Fibroblast of villous mesenchyme (primary cell): ENCODE results near the gene RNF183. TPM values are rescaled to one million over a fixed set of nuclear protein-coding genes. Genes with fewer than 3 reads are reported as not detected.
A peak's percentile ranks its signal among the peaks of the same experiment; 100 is the strongest.

Experiments
- DNase-seq: peaks from one replicate; pipeline ENCODE4 v3.0.0-alpha.2; 2010; ENCODE audit warnings: low read depth
- H3K4me3 ChIP-seq: 2 replicates; pipeline ENCODE4 v1.5.1; 2011; ENCODE audit warnings: low read depth, mild to moderate bottlenecking, low read length
- total RNA-seq: library from RNA; depleted of rRNA; stranded (reverse); fragments of >200 nt; gene quantifications from 2 replicates; pipeline ENCODE4 v1.2.3, GENCODE V29; 2012
- TF ChIP-seq, protein P1 (sequence below): IDR thresholded peaks from 2 replicates; pipeline ENCODE4 v1.5.1; 2012; ENCODE audit warnings: low read depth, mild to moderate bottlenecking, low read length; ENCODE audit not compliant: insufficient read depth

Gene RNF183
- total RNA-seq, 1 donor: not detected

DNA sequence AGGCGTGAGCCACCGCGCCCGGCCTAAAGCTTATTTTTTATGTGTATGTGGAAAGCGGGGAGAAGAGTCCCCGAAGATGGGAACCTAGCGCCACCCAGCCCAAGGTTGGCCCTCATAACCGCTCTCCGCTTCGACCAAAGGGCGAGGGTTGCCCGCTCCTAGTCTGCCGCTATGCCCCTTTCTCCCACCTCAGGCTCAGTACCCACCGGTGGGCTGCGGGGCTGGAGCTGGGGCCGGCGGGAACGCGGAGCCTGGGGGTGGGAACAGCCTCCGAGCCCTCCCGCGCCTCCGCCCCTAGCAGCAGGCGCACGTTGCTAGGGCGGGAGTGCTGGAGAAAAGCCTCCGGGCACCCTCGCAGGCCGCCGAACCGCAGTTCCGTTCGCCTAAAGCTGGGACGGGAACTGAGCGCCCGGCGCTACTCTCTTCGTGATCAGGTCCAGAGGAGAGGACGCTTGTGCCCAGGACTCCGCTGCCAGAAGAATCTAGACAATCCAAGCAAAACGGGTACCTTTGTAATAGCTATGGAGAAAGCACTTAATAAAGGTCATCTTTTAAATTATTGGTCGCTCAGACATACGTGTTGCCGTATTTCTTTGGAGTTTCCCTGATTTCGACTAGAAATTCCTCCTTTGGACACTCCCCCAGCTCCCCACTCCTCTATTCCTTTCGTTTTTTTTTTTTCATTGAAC, 37.0 kb upstream of the RNF183 start, which contains the start of gene WDR31:
Gene WDR31, minus strand, starts transcription at position 265 of the 689 bp plus-strand sequence. CDS start 8,253 bp downstream, outside the sequence.
- TF ChIP-seq, protein P1, sequence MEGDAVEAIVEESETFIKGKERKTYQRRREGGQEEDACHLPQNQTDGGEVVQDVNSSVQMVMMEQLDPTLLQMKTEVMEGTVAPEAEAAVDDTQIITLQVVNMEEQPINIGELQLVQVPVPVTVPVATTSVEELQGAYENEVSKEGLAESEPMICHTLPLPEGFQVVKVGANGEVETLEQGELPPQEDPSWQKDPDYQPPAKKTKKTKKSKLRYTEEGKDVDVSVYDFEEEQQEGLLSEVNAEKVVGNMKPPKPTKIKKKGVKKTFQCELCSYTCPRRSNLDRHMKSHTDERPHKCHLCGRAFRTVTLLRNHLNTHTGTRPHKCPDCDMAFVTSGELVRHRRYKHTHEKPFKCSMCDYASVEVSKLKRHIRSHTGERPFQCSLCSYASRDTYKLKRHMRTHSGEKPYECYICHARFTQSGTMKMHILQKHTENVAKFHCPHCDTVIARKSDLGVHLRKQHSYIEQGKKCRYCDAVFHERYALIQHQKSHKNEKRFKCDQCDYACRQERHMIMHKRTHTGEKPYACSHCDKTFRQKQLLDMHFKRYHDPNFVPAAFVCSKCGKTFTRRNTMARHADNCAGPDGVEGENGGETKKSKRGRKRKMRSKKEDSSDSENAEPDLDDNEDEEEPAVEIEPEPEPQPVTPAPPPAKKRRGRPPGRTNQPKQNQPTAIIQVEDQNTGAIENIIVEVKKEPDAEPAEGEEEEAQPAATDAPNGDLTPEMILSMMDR: no peak
- peak within 1 kb of the TSS; percentile 88 for H3K4me3 ChIP-seq
- DNase-seq: peak; percentile 90

GRCh38 chr9:113337714-113338113, 34.5 kb upstream of the RNF183 start:
- TF ChIP-seq, protein P1: no peak
- DNase-seq: no peak

DNA sequence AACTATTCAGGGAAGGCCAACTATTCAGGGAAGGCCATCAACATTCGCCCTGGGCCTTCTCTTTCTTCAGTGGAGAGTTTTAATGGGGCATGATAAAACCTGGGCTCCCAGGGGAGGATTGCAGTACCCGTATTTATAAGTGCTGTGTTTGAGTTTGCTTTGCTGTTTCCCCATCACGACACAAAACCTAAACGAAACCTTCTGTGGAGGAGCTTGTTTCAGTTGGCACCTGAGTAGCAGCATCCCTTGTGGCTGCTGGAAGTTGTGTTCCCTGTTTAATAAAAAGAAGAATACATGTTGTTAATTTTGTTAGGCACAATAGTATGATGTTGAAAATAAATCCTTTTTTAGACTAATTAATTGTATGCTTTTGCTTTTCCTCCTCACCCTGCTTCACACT, 28.6 kb upstream of the RNF183 start:
- TF ChIP-seq, protein P1: no peak
- H3K4me3 ChIP-seq: no peak overlapping the region
- no peak for DNase-seq

More at GRCh38 chr9:113337714-113338113, 34.5 kb upstream of the RNF183 start:
- H3K4me3 ChIP-seq: no peak overlapping the region

- DNase-seq: no peak
- TF ChIP-seq, protein P1: no peak
Observed at GRCh38 chr9:113328045-113328782, 25.0 kb upstream of the RNF183 start.

DNA sequence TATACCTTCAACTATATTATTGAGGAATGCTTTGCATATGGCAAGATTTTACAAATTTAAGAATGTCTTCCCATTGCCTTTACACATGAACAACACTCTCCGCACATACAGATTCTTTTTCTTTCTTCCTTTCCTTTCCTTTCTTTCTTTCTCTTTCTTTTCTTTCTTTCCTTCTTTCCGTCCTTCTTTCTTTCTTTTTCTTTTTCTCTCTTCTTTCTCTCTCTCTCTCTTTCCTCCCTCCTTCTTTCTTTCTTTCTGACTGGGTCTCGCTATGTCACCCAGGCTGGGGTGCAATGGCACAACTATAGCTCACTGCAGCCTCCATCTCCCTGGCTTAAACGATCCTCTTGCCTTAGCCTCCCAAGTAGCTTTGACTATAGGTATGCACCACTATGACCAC, 23.1 kb upstream of the RNF183 start:
- no peak overlapping the region for H3K4me3 ChIP-seq
- TF ChIP-seq, protein P1: no peak
- DNase-seq: no peak

More at GRCh38 chr9:113328045-113328782, 25.0 kb upstream of the RNF183 start:
- H3K4me3 ChIP-seq: no peak overlapping the region

- H3K4me3 ChIP-seq: no peak overlapping the region
- TF ChIP-seq, protein P1: no peak
- no peak for DNase-seq
Observed at GRCh38 chr9:113322671-113323070, 19.5 kb upstream of the RNF183 start.
